ENCODE results near the gene SLC13A4.

DNA sequence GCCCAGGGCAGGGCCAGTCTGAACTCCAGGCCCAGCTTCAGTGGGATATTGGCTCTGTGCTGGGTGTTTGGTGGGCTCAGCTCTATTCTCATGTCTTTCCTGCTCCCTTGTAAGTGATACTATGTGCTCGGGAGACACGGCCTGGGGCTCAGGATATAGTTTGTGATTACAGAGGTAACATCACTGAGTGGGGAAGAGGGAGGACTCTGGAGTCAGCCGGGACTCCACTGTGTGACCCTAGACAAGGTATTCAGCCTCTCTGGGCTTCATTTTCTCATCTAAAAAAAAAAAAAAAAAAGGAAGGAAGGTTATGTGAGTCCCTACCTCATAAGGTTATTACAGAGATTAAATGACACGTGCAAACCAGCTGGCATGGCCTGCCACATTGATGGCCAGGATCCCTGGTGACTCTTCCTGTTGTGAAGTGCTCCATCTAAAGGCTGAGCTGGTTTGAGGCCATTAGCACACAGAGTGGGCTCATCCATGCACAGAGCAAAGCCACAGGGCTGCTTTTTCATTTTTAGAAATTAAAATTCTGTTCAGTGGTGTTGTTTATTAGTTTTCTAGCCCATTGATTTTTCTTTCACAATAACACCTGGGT is 15.7 kb downstream of the SLC13A4 start:
- TF ChIP-seq POLR2AphosphoS5 (IDR thresholded peaks at IDR 0.05; ENCODE audit: low read depth, low read length) = no peak
- TF ChIP-seq FOXP2 (optimal IDR thresholded peaks at IDR 0.05; ENCODE audit: borderline replicate concordance, extremely low read depth, extremely low read length, insufficient read depth) = no peak
